Measurements from ENCODE around the gene SULT6B1.

The SULT6B1 gene

DNA sequence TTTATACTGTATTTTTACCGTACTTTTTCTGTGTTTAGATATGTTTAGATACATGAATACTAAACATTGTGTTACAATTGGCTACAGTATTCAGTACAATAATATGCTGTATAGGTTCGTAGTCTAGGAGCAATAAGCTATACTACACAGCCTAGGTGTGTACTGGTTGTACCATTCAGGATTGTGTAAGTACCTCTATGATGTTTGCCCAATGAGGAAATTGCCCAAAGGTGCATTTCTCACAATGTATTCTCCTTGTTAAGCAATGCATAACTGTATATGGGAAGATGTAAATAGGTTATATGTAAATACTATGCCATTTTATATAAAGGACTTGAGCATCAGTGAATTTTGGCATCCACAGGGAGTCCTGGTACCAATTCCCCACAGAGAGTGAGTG, 42.4 kb downstream of the SULT6B1 start:
- DNase-seq, result no peak

DNA sequence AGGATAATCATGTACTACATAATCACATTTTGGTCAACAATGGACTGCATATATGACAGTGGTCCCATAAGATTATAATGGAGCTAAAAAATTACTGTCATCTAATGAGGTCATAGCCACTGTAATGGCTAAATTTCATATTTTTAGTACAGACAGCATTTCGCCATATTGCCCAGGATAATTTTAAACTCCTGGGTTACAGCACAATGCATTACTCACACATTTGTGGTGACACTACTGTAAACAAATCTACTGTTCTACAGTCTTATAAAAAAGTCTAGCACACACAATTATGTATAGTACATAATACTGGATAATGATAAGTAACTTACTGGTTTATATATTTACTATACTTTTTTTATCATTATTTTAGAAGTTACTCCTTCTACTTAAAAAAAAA, 44.5 kb downstream of the SULT6B1 start:
- DNase-seq, result no peak

GRCh38 chr2:37142546-37142945, 45.9 kb downstream of the SULT6B1 start:
- no peak for DNase-seq

GRCh38 chr2:37132914-37133313, 55.6 kb downstream of the SULT6B1 start:
- no peak for DNase-seq

DNA sequence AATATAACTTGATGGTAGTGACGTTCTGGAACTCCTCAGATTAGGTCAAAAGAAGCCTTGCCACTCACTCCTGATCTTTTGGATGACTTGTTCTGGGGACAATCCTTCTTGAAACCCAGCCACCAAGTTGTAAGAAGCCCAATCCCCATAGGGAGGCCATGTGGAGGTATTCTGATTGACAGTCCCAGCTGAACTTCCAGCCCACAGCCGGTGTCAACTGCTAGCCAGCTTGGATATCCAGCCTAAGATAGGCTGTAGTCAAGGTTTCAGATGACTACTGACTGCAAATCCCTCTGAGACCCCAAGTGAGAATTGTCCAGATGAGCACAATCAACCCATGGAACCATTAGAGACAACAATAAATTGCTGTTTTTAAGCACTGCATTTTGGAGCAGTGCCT, 63.1 kb downstream of the SULT6B1 start:
- no peak for DNase-seq

GRCh38 chr2:37119157-37119556, 69.3 kb downstream of the SULT6B1 start:
- no peak for DNase-seq
